Activated T-helper 1 cell treated with anti-CD3 and anti-CD28 coated beads, Interleukin-2, amount 50 U/mL, for 16 hours (primary cell): ENCODE results near the gene ADAP1.
"Not testable (repeated sequence)": the region's sequence is repeated elsewhere in the genome, so short reads cannot be mapped to it uniquely, and the experiment has no call there.

Source experiments
- DNase-seq, 2 donors: peaks; one replicate each; pipeline ENCODE4 v3.0.0-alpha.2; 2020; ENCODE audit warnings: low read depth in 1 of 2, low spot score in 1 of 2

The ADAP1 gene

DNA sequence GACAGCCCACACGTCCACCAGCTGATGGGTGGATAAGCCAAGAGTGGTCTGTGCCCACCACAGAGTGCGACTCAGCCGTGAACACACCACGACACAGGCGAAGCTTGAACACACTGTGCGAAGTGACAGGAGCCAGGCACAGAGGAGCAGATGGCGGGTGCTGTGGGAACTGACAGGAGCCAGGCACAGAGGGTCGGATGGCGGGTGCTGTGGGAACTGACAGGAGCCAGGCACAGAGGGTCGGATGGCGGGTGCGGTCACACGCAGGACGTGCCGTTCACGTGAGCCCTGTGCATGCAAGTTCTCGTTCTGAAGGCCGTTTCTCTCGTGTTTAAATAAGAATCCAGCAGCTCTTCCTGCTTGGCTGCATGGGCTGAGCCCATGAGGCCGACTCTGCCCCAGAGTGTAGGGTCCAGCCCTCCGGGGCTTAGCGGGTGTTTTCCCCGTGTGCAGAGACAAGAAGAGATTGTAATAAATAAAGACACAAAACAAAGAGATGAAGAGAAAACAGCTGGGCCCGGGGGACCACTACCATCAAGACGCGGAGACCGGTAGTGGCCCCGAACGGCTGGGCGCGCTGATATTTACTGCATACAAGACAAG lies 5.9 kb upstream of the ADAP1 start:
- no peak for DNase-seq

DNA sequence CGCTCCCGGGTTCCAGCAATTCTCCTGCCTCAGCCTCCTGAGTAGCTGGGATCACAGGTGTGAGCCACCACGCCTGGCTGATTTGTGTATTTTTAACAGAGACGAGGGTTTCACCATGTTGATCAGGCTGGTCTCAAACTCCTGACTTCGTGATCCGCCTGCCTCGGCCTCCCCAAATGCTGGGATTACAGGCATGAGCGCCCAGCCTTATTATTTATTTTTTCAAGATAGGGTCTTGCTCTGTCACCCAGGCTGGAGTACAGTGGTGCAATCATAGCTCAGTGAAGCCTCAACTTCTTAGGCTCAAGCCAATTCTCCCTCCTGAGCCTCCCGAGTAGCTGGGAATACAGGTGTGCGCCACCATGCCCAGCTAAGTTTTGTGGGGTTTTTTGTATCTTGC lies 5.3 kb upstream of the ADAP1 start:
- DNase-seq = not testable (repeated sequence)

DNA sequence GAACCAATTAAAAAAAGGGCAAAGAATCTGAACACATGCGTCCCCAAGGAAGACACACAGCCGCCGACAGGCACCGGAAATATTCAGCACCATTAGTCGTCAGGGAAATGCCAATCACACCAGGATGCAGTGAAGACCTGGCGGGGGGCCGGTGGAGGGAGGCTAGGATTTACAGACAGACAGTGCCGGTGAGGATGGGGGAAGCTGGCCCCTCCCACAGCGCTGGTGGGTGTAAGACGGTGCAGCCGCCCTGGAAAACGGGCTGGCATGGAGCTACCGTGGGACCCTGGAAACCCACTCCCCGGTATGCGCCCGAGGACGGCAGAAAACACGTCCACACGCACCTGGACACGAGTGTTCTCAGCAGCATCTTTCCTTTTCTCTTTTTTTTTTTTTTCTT lies 4.8 kb upstream of the ADAP1 start:
- no peak for DNase-seq

GRCh38 chr7:958221-959200 lies 4.0 kb upstream of the ADAP1 start:
- DNase-seq = no peak

DNA sequence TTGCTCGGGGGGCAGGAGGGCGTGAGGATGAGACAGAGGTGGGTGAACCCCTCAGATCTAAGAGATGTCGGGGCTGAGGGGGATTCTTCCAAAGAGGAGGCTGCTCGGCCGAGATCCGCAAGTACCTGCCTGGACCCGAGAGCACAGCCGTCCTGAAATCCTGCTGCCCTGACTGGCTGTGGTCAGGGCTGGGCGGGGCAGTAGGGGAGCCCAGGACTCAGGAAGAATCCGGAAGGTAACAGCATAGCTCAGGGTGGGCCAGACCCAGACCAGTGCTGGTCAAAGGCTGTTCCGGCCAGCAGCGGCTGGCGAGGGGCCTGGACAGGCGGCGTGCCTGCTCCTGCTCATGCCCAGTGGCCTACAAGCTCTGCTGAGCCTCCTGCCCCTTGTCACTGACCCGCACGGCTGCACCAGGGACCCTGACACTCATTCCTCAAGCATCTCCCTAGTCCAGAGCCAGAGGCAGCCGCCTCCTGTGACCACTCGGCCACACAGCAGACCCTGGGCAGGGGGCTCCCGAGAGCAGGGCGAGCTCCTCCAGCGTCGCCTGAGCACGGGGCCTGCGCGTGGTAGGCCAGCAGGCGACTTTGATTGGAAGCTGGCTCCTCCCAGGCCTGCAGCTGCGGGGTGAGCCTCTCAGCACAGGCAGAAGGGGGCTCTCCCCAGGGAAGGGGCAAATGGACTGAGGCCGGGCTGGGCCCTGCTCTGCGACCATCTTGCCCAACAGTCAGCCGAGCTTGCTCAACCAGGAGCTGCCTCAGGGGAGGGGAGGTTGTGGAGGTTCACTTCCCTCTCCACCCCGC lies 3.1 kb upstream of the ADAP1 start:
- DNase-seq = no peak

DNA sequence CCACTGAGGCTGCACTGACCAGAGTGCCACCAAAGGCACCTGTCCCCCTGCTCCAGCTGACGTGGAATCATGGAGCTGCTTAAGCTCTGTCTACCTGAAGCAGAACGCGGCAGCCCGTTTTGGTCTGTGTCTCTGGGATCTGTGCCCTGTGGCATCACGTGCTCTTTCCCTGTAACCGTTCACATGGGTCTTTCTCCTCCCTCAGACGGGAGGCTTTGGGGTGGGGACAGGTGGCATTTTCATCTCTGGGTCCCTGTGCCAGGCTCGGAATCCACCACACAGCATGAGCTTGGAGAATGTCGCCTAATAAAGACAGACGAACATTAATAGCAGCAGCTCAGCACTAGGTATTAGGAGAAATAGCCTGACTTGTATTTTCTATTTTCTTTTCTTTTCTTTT lies 1.6 kb upstream of the ADAP1 start:
- no peak for DNase-seq

GRCh38 chr7:953547-954327 lies 743 bp downstream of the ADAP1 start:
- DNase-seq = no peak

DNA sequence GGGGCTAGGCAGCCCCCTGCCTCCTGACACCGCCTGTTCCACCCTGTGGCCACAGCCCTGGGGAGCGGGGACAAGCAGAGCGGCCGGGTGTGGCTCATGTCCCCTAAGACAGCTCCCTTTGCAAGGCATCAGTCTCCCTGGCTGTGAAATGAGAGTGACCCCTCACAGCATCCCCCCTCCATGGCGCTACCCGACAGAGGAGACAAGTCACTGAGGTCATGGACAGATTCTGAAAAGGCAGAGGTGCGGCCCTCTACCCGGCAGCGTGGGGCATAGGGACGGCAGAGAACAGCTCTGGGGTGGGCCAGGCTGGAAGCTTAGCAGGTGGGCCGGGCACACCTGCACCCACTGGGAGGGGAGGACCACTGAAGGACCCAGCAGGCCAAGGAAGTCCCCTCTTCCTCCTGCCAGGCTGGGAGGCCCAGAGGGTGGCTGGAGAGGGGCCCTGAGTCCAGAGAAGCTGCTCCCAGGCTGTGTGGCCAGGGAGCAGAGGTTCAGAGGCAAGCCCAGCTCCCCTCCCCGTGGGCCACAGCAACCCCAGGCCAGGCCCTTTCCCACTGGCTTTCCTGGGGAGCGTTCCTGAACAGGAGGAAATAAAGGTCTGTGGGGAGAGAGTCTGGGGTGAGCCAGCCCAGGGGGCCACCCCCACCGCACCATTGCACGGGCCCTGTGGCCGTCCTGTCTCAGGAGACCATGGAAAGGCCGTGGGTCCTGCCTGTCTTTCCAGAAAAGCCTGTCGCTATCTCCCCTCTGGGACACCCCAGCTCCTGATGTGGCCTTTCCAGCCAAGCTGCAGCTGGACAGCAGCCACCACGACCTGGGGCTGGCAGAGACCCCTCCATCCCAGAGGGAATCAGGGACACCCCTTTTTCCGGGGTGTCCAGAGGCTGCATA lies 1.7 kb downstream of the ADAP1 start:
- no peak for DNase-seq

GRCh38 chr7:951881-952547 lies 2.5 kb downstream of the ADAP1 start:
- no peak for DNase-seq

- no peak for DNase-seq
Measured at GRCh38 chr7:949021-949934, 5.2 kb downstream of the ADAP1 start.

- no peak for DNase-seq
Measured at GRCh38 chr7:947391-948210, 6.9 kb downstream of the ADAP1 start.

DNA sequence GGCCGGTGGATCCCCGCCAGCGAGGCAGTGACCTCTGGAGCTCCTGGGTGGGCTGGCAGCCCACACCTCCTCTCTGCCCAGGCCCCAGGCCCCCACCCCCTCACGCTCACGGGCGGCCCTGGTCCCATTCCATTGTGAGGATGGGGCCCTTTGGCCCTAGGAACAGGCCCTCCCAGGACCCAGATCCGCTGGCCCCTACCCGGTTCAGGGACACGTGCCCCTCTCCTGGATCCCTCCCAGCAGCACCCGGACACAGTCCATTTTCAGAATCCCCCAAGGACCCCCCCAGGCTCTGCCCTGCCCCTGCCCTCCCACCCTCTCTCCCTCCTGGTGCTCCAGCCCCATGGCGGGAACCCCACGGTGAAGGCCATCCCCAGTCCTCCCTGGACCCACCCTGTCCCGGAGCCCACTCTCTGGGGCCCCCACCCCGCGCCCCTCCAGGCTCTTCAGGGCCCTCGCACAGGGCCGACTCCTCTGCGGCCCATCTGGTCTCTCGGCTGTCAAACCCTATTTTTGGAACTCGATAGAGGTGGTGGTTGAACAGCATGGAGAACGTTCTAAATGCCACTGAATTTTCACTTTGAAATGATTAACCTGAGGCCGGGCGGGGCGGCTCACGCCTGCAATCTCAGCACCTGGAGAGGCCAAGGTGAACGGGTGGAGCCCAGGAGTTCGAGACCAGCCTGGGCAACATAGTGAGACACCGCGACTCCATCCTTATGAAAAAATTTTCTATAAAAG lies 8.1 kb downstream of the ADAP1 start:
- no peak for DNase-seq

DNA sequence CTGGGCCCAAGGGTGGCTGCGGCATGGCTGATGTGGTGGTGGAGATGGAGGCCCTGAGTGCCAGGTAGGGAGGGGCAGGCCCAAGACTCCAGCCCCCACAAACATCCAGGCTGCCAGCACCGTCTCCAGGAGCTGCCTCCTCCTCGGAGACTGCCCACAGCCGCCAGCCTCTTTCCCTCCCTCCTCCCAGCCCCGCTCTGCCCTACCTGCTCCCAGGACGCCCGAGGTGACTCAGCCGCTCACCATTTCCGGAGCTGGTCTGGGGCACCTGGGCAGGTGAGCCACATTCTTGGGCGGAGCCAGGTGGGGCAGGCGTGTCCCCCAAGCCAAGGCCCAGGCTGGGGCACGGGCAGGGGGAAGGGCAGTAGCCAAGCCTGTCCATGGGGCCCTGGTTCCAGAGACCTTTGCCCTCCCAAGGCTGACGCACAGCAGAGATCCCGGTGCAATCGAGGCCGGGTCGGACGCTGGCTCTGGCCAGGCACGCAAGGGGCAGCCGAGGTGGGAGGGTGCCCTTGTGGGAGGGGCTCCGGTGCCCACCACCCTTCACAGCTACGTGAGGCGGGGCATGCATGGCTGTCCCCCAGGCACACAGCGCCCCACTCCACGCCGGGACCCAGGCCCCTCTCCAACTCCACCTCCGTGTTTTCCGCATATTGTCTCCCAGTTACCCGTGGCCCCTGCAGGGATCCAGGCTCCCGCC lies 8.8 kb downstream of the ADAP1 start:
- no peak for DNase-seq

GRCh38 chr7:945147-945555 lies 9.3 kb downstream of the ADAP1 start:
- DNase-seq = no peak

DNA sequence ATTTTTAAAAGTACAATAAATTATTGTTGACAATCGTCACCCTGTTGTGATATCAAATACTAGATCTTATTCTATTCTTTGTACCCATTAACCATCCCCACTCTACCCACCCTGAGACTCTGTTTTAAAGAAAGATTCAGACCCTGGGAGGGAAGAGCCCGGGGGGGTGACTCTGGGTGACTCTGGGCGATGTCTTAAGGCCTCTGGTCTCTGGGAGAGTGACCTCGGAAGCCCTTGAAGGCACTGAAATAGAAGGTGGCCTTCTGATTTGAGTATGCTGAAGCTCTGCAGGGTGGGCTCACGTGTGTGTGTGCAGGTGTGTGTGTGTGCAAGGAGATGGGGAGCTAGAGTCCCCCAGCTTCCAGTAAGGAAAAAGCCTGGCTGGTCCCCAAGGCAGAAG lies 9.7 kb downstream of the ADAP1 start:
- DNase-seq = no peak

DNA sequence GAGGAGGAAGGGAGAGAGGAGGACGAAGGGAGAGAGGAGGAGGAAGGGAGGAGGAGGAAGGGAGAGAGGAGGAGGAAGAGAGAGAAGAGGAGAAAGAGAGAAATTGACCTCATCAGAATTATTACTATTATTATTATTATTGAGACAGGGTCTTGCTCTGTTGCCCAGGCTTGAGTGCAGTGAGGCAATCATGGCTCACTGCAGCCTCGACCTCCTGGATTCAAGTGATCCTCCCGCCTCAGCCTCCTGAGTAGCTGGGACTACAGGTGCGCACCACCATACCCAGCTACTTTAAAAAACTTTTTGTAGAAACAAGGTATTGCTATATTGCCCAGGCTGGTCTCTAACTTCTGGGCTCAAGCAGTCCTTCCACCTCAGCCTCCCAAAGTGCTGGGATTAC lies 10.7 kb downstream of the ADAP1 start:
- DNase-seq = not testable (repeated sequence)
